CD4-positive, alpha-beta T cell treated with Interleukin-2 at 100 ng/mL for 4 hours (primary cell): ENCODE measurements around the gene PCNX2.

Experiments
- DNase-seq: peaks from one replicate; pipeline ENCODE4 v3.0.0-alpha.2; 2020; ENCODE audit warnings: low spot score

The PCNX2 gene

DNA sequence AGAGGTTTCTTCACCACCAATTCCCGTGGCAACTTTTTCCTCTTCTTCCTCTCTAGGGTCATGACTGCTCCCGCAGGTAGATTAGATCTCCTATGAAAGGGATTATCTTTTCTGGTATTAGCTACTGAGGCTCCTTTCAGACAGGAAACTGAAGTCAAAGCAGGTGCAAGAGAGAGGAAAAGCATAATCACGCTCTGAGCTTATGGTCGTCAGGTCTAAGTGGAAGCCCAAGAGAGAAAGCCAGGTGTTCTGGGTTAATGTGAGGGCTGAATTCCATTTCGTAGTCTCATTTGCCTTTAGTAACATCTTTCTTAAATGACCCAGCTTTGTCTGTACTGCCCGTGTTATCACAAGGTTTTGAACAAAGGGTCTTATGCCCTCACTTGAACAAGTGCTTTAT lies 23.7 kb upstream of the PCNX2 start:
- DNase-seq, result no peak

DNA sequence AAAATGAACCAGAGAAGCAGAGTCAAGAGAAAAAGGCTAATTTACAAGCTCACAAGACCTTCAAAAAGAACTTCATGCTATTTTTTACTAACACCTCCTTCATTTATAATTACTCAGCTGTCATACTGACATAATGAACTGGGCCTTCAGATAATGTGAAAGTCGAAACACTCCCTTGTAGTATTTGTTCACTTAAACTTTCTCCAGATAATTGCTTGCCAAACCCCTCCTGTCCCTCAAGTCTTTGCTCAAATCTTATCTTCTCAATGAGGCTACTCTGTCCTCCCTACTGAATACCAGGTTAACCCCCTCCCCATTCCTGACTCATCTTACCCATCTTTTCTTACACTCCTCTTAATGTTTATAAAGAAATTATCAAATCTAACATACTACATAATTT lies 20.9 kb upstream of the PCNX2 start:
- DNase-seq, result no peak

DNA sequence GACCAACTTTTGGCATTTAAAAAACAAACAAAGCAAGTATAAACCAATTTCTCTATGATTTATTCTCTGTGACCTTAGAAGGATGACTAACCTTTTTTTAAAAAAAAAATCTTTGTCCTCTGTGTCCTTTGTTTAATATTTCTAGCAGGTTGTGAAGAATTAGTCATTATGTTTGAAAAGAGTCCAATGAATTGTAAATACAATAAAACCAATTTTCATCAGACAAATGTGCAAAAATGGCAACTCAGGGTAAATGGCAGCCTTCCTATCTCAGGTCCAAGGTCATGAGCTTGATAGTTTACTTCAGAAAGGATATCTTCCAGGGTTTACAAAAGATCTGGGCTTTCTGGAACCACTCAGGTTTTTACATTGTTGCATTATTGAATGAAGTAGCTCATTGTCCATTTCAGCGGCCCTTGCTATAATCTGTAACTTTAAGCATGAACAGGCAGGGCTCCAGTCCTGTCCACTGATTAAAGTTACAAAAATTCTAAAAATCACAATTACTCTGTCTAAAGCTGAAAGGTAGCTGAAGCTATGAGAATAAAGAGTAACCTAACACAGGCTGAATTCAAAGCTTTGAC lies 20.3 kb upstream of the PCNX2 start:
- DNase-seq, result no peak

DNA sequence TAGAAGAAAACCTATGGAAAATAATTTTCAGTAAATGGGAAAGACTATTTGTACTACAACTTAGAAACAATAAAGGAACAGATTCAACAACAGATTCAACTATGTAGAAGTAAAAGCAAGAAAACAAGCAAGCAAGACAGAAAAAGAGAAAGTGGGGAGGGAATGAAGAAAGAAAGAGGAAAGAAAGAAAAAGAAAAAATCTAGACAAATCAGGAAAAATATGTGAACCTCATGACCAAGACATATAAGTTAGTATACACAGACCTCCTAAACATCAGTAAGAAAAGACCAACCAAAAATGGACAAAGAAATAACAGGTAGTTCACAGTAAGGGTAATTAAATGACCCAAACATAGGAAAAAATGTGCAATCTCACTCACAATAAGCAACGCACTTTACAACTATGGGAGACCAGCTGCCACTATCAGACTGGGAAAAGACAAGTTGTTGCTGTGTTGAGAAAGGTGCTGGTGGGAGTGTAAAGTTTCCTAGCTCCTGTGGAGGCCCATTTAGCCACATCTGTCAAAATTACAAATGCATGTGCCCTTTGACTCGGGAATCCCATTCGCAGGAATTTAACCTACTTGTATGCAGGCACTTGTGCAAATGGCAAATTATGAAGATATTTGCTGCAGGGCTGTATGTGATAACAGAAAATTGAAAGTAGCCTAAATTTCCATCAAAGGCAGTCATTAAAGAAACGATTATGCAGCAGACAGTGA lies 18.1 kb upstream of the PCNX2 start:
- no peak for DNase-seq

DNA sequence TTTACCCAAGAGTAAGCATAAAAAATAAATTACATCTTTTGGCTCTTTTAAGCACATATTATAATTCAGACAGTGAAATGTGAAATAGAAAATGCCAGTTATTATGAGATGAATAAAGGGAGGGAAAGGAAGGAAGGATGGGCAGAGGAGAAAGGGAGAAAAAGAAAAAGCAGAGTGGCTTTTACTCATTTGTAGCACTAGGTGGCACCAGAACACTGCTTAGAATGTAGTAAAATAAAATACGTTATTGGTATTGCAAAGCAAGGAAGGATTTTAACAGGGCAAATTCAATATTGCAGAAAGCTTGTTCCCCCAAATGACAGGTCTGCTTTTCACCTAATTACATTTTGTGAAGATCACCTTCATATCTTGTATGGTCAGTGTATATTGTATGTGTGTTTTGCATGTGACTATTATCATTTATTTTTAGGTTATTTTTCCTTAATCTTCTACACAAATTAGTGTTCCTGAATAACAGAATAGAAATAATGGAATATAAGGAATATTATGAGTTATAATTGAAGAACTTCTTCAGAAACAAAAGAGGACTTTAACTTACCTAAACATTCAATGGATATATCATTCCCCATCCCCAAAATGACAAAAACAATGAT lies 9.1 kb upstream of the PCNX2 start:
- DNase-seq, result peak; percentile 49

DNA sequence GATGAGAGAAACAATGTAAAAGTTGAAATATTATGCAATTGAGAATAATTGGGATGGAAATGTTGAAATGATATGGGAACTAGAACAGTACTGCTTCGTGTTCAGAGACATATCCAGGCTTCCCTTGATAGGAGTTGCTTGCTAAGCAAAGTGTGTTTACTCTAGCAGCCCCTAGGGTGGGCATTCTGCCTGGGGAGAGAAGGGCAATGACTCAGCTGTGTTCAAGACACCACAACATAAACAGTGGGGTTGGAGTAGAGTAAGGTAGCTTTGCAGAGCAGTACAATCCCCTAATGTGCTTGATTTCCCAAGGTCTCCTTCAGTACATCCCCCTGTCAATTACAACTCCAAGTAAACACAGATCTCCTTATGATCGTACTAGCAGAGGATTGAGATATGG lies 4.8 kb upstream of the PCNX2 start:
- DNase-seq, result no peak

DNA sequence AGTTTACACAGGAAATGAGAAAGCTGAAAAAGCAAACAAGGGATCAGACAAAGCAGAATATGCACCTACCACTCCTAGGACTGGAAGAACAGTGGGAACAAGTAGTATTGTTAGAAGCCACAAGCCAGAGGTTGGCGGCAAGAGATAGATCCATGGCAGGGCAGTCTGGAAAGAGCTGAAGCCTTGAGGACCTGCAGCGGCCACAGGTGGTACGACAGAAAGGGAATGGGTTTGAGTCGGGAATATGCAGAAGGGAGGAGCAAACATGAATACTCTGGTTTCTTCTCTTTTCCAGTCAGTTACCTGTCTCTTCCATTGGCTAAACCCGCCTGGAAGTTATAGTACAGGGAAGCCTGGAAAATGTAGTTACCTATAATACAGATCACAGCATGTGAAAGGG lies 3.9 kb upstream of the PCNX2 start:
- no peak for DNase-seq

DNA sequence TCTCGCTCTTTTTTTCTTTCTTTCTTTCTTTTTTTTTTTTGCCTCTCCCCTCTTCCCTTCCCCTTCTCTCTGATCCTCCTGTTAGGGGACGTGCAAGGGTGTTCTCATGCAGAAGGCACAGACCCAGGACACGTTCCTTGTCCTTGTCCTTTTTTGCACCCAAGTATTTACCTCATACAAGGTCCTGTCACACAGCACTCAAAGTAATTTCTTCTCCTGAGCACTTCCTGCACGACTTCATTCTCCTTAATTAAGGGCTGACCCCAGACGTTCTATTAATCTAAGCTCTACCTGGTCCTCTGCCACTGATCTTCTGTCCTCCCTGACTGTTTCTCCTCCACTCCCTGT lies 424 bp upstream of the PCNX2 start:
- DNase-seq, result no peak

DNA sequence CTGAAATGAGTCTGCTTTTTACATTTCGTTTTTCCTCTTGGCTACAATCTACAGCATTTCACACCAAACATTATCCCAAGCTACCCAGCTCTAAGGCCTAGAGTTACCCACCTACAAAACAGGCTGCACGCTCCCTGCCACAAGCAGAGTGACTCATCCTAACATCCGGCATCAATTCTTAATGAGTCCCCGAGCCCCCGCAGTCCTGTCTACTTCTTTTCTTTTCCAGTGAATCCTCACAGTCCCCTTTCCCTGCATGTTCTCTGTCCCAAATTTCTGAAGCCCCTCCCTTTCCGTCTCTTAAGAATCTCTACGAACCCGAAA lies 650 bp downstream of the PCNX2 start:
- peak; percentile 62 for DNase-seq

DNA sequence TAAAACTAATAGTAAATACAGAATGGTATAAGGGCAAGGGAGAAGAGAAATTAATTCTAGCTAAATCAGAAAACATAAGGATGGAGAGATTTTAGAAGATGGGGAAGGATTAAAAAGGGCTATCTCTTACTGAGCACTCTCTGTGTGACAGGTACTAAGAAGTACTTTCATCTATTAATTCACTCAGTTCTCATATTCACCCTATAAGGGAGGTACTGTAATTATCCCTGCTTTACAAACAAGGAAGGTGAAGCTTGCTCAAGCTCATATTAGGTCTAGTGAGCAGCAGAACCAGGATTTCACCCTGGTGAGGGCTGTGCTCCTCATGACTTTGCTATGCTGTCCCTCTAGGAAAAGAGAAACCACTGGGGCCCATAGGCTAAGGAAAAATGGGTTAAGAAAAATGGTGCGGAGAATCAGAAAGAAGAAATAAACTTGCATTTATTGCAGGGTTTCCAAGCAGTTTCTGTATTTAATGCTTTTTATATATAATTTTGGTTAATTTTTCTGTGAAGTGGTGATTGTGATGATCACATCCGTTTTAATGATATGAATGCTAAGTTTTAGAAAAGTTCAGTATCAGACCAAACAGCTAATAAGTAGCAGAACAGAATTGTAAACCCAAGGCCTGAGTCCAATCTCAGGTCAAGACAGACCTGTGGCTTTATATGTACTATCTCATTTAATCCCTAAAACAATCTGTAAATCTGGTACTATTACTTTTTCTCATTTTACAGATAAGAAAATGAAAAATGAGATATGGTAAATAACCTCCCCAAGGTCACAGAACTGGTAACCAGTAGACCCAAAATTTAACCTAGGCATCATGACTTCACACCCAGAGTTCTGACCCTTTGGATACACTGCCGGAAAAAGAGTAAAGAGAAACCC lies 1.7 kb downstream of the PCNX2 start:
- DNase-seq, result no peak

DNA sequence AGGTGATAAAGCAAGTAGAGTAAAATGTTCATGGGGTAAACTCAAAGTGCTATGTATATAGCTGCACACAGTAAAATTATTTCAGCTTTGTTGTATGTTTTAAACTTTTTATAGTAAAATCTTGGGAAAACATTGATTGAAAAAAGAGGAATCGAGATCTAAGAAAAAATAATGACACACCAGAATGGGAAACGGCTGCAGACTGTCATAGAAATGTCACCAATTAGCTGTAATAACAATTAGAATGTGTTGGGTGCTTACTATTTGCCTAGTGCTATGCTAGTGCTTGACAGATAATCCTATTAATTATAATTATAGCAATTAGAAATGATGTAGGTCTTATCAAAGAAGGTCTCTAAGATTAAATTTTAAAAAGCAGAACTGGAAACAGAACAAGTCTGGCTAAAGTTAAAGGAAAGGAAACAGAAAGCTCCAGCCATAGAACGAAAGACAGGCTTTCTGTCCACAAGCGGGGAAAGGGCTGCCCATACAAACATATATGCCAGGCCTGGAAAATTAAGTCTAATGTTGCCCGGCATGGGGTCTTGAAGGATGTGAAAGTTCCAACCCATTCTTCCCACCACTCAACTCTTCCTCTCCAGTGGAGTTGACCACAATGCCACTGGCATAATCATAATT lies 5.0 kb downstream of the PCNX2 start:
- no peak for DNase-seq

DNA sequence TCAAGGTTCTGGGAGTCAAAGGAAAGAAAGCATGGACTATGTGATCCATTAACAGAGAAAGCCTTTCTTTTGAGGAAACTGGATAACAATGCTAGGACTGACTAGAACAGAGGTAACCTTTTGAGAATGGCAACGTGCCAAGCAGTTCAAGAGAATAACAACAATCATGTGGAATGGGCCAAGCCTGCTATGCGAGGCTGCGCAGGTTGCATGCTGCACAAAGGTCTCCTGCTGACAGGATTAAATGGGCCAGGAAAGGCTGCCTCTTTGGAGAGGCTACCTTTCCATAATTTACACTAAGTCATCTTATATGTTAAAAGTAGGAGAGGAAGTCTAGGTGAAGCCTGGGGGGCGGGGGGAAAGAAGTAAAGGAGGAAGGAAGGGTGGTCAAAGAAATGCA lies 5.8 kb downstream of the PCNX2 start:
- no peak for DNase-seq

DNA sequence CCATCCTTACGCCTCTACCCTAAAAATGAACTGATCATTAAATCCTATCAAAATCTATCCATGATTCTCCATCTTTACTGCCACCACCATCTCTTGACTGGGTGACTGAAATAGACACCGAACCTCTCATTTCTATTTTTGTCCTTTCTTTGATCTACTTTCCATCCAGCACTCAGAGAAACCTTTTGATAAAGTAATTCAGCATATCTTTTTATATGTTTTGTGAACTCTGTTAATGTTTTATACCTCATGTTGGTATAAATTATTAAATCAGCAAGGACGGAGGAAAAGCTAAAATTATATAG lies 13.0 kb downstream of the PCNX2 start:
- DNase-seq, result no peak

DNA sequence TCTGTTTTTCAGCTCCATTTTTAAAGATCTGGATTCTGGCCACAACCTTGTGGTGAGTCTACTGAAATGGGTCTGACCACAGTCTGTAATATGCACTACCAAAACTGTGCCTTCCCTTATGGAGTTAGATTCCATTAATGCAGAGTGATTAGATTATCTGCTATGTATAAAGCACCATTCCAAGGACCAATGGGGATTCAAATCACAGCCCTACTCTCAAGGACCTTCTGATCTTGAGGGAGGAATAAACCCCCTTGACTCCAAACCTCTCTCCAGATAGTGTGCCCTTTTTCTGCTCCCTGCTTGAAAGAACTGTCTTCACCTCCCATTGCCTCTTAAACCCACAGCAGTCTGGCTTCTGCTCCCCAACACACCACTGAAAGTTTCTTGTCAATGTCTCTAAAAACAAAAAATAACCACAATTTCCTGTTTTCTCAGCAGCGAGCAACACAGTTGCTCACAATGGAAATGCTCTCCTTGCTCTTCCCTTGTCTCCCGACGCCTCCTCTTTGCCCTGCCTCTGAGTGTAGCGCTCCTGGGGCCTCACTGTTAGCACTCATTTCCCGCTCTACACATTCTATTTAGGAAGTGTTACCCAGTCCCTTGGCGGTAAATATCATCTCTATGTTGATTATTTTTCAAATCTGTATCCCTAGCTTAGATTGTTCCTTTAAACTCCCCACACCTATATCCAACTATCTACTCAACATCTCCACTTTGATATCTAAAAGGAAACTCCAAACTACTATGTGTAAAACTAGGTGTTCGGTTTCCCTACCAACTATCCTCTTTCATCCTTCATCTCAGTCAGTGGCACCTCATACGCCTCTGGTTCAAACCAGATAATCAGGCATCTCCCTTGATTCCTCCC lies 13.6 kb downstream of the PCNX2 start:
- peak; percentile 46 for DNase-seq

DNA sequence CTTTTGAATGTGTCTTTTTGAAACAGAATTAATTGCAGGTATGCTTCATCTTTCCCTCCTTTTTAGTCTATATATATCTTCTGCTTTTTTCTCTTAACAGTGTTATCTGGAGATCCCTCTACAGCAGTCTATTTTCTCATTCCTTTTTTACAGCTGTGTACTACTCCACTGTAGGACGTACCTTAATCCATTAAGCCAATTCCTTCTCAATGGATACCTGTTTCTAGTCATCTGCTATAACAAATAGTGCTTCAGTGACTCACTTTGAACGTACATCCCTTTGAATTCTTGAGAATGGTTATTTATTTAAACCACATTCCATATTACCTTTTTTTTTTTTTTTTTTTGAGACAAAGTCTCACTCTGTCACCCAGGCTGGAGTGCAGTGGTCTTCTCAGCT lies 15.6 kb downstream of the PCNX2 start:
- no peak for DNase-seq

DNA sequence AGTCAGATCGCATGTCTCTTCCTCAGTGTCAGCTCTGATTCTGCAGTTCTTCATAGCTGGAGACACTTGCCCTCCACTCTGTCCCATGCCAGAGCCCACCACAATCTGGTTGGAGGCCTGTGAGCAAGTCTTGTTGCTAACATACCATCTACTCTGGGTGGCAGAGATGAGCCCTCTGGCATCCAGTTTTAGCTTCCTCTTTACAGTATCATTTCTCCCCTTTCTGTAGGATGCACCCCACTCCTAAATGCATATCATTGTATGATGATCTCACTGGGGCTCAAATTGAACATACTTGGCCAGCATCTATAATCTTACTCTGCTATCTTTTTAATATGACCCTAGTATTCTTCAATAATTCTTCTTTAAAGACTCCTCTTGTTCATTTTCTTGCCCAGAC lies 16.9 kb downstream of the PCNX2 start:
- DNase-seq, result no peak

DNA sequence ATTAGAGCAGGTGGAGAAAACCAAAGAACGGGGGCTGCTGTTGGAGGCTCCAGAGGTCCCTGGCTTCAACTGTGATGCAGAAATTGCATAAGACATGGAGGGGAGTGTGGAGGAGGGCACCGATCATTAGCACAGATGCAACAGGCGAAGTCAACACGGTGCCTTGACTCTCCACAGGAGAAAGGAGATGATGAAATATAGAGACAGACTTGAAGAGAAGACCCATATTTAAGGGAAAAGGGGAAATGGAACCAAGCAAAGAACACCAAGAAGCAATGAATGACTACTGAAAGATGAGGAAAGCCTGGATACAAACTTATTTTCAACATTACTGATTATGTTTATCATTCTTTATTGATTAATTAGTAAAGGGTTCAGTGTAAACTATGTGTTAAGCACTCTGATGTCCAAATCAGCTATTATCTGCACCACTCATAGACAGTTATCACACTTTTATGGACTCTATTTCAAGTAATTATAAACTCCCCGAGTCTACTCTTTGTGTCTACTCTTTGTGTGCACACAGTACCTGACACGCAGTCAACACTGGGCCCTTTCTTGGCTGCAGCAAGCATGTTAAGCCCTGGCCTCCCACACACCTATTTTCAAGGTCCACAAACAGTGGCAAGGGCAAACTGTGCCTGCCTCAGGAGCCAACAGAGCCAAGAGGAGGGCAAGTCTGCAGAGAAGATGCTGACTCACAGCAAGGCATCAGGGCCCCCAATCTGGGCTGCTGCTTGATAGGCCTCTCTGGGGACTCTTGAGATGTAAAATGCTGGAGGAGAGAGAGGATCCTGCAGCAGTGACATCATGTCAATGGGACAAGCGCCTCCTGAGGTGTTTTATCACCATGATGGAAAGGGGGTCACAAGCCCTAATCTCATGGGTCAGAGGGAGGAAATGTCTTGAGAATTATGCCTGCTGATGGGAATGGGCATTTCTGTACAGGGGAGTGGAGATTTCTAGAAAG lies 17.6 kb downstream of the PCNX2 start:
- DNase-seq, result no peak

DNA sequence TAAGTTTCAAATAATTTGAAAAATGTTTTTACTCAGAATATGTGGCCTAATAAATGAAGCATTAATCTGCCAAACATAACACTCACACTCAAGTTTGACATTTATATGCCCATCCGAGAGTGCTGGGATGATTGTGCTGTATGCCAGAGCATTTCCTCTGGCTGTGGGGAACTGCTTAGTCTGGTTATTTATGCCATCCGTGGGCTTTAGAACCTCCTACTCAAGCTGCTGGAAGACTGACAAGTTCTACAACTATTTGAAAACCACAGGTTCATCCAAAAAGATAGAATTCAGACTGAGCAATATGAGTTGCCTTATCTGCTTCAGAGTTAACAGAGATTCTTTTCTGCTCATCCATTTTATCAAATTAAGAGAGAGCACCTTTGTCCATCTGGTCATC lies 25.9 kb downstream of the PCNX2 start:
- no peak for DNase-seq

DNA sequence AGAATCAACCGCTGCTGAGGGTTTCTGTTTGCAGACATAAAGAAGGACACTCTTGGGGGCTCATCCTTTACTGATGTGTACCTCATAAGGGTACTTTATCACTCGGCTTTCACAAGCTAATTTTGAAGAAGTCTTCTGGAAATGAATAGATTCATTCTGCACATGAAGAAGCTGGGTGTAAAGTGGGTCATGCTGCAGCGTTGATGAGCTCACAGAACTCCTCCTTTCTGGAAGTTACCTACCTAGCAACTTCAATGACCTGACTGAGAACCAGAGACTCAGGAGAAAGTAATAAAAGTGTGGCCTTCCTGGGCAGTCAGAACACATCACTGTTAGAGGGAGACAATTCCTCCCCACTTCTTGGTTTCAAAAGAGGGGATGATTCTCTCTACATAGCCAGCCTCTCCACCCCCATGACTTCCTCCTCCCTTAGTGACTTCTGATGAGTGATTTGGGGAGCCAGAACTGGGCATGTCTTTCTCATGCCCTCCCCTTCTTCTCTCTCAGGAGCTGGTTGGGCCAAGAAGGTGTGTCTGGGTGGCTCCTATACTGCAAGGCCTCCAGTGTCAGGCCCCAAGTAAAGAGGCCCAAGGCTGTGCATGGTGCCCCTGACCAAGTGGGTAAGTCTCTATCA lies 27.0 kb downstream of the PCNX2 start:
- DNase-seq, result no peak

DNA sequence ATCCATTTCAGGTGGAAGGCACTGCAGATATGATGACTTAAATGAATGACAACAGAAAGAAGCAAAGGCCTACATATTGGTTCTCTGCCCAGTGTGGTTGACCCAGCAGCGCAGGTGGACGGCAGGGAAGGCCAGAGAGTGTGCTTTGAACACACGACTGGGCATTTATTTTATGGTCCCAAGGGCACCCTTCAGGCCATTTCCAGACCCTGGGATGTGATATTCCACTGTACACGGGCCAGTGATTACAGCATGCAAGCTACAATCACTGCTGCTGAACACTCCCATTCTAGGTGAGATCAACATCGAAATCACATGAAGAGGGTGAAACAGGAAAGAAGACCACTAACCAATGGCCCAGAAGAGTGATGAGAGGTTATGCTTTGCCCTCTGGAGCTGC lies 33.8 kb downstream of the PCNX2 start:
- DNase-seq, result no peak
